Neural cell (in vitro differentiated cells): Measurements from ENCODE around the gene LSAMP. TPM values are rescaled to one million over a fixed set of nuclear protein-coding genes. Genes with fewer than 3 reads are reported as not detected.

ENCODE experiments used
- H2AFZ ChIP-seq: fragments of 200-600, 300-800 bp; sonication (generic), shearing (Covaris generic); 2 replicates; pipeline ENCODE4 v1.6.0; 2014; ENCODE audit warnings: low read depth, mild to moderate bottlenecking, antibody characterized with exemption, low read length, moderate library complexity
- H3F3A ChIP-seq: fragments of 200-600 bp; shearing (Covaris generic); 2 replicates; pipeline ENCODE4 v1.6.1; 2016; ENCODE audit warnings: mild to moderate bottlenecking, moderate library complexity, mixed read lengths, antibody characterized with exemption, low read length; ENCODE audit not compliant: insufficient read depth, poor library complexity, severe bottlenecking
- H3K27ac ChIP-seq: fragments of 200-600, 300-800 bp; sonication (generic), shearing (Covaris generic); 2 replicates; pipeline ENCODE4 v1.5.1; 2014; ENCODE audit warnings: mild to moderate bottlenecking, low read length, moderate library complexity
- H3K27me3 ChIP-seq: fragments of 300-800, 200-600 bp; sonication (generic), shearing (Covaris generic); 2 replicates; pipeline ENCODE4 v1.6.0; 2014; ENCODE audit warnings: mild to moderate bottlenecking, low read depth, low read length, moderate library complexity; ENCODE audit not compliant: insufficient read depth
- H3K36me3 ChIP-seq: fragments of 300-800, 200-600 bp; sonication (generic), shearing (Covaris generic); 2 replicates; pipeline ENCODE4 v1.5.1; 2014; ENCODE audit warnings: mild to moderate bottlenecking, antibody characterized with exemption, low read length, moderate library complexity; ENCODE audit not compliant: insufficient read depth
- H3K4me2 ChIP-seq: fragments of 300-800, 200-600 bp; sonication (generic), shearing (Covaris generic); 2 replicates; pipeline ENCODE4 v1.6.0; 2014; ENCODE audit warnings: mild to moderate bottlenecking, low read length
- H3K4me3 ChIP-seq: fragments of 300-800, 200-600 bp; sonication (generic), shearing (Covaris generic); 2 replicates; pipeline ENCODE4 v1.5.1; 2014; ENCODE audit warnings: mild to moderate bottlenecking, low read length, moderate library complexity
- H3K79me2 ChIP-seq: fragments of 200-600 bp; shearing (Covaris generic); replicated peaks from 2 replicates; pipeline ENCODE4 v1.6.0; 2014; ENCODE audit warnings: mild to moderate bottlenecking, low read length, moderate library complexity; ENCODE audit not compliant: insufficient read depth
- H3K9ac ChIP-seq: fragments of 300-800, 200-600 bp; sonication (generic), shearing (Covaris generic); 2 replicates; pipeline ENCODE4 v1.6.1; 2016; ENCODE audit warnings: mild to moderate bottlenecking, low read length, mixed read lengths
- H3K9me2 ChIP-seq: fragments of 200-600 bp; shearing (Covaris generic); 2 replicates; pipeline ENCODE4 v1.6.1; 2016; ENCODE audit warnings: mild to moderate bottlenecking, low read length, mixed read lengths; ENCODE audit not compliant: insufficient read depth
- H3K9me3 ChIP-seq: fragments of 200-600, 300-800 bp; sonication (generic), shearing (Covaris generic); 2 replicates; pipeline ENCODE4 v1.6.1; 2016; ENCODE audit warnings: mild to moderate bottlenecking, mixed run types, low read length, moderate library complexity, mixed read lengths
- H4K20me1 ChIP-seq: fragments of 200-600 bp; shearing (Covaris generic); 2 replicates; pipeline ENCODE4 v1.6.1; 2016; ENCODE audit warnings: mild to moderate bottlenecking, mixed run types; ENCODE audit not compliant: insufficient read depth
- EP300 ChIP-seq: fragments of 450-650 bp; conservative IDR thresholded peaks from 2 replicates; pipeline ENCODE4 v1.6.1; 2014; ENCODE audit warnings: antibody characterized with exemption, mild to moderate bottlenecking, moderate library complexity; ENCODE audit not compliant: poor library complexity, severe bottlenecking
- EZH2 ChIP-seq: fragments of 200-600, 300-800 bp; shearing (Covaris generic), sonication (generic); IDR thresholded peaks from 2 replicates; pipeline ENCODE4 v1.6.1; 2014; ENCODE audit warnings: antibody characterized with exemption, low read length, borderline replicate concordance, mild to moderate bottlenecking; ENCODE audit not compliant: insufficient read depth, poor library complexity, severe bottlenecking
- MXI1 ChIP-seq: fragments of 450-650 bp; conservative IDR thresholded peaks from 2 replicates; pipeline ENCODE4 v1.6.1; 2014; ENCODE audit warnings: antibody characterized with exemption, mild to moderate bottlenecking; ENCODE audit not compliant: poor library complexity, severe bottlenecking
- POLR2AphosphoS5 ChIP-seq: IDR thresholded peaks from 2 replicates; pipeline ENCODE4 v1.6.1; 2012
- REST ChIP-seq: IDR thresholded peaks from 2 replicates; pipeline ENCODE4 v1.6.1; 2012; ENCODE audit warnings: borderline replicate concordance
- SMC3 ChIP-seq: fragments of 450-650 bp; conservative IDR thresholded peaks from 2 replicates; pipeline ENCODE4 v1.6.1; 2014; ENCODE audit warnings: antibody characterized with exemption, mild to moderate bottlenecking, moderate library complexity; ENCODE audit not compliant: poor library complexity
- TAF1 ChIP-seq: IDR thresholded peaks from 2 replicates; pipeline ENCODE4 v1.6.1; 2012; ENCODE audit warnings: low read depth
- polyA plus RNA-seq: library from polyadenylated mRNA; depleted of rRNA; stranded (reverse); fragments of >200 nt; gene quantifications from 2 replicates; pipeline ENCODE4 v1.2.3, GENCODE V29; 2014

LSAMP gene
- polyA plus RNA-seq, 1 donor from 2014 or later, result 93.6 TPM

- H3K27me3 ChIP-seq, result no peaks in the 10 kb centered on the region
- H3K4me3 ChIP-seq, result no peak overlapping the region
- H3K9me2 ChIP-seq, result no peaks in the 10 kb centered on the region
- no peak overlapping the region for H3K9ac ChIP-seq
- H3K79me2 ChIP-seq, result no peaks in the 10 kb centered on the region
- no peaks in the 10 kb centered on the region for H4K20me1 ChIP-seq
- no peaks in the 10 kb centered on the region for H3K36me3 ChIP-seq
- no peak for TF ChIP-seq EP300
- TF ChIP-seq MXI1, result no peak
- TF ChIP-seq POLR2AphosphoS5, result no peak
- H3K9me3 ChIP-seq, result no peaks in the 10 kb centered on the region
- no peak overlapping the region for H3K4me2 ChIP-seq
- no peaks in the 10 kb centered on the region for H3F3A ChIP-seq
- H3K27ac ChIP-seq, result no peak overlapping the region
- no peak overlapping the region for H2AFZ ChIP-seq
Observed at GRCh38 chr3:116242825-116243224, 202.5 kb downstream of the LSAMP start.

- H3K27me3 ChIP-seq, result no peaks in the 10 kb centered on the region
- H3K9ac ChIP-seq, result no peak overlapping the region
- TF ChIP-seq SMC3 (no peak), EZH2 (no peak), REST (no peak), POLR2AphosphoS5 (no peak), EP300 (no peak), TAF1 (no peak)
- no peaks in the 10 kb centered on the region for H3K9me3 ChIP-seq
- H3K27ac ChIP-seq, result no peak overlapping the region
- no peaks in the 10 kb centered on the region for H3K36me3 ChIP-seq
- H3F3A ChIP-seq, result no peaks in the 10 kb centered on the region
- no peaks in the 10 kb centered on the region for H3K9me2 ChIP-seq
- no peak overlapping the region for H3K4me2 ChIP-seq
- no peak overlapping the region for H2AFZ ChIP-seq
- no peak overlapping the region for H3K4me3 ChIP-seq
- H3K79me2 ChIP-seq, result no peaks in the 10 kb centered on the region
- no peaks in the 10 kb centered on the region for H4K20me1 ChIP-seq
Observed at GRCh38 chr3:116241677-116242076, 203.6 kb downstream of the LSAMP start.

GRCh38 chr3:116240261-116240660, 205.0 kb downstream of the LSAMP start:
- H3K9ac ChIP-seq, result no peak overlapping the region
- H3K79me2 ChIP-seq, result no peaks in the 10 kb centered on the region
- no peaks in the 10 kb centered on the region for H4K20me1 ChIP-seq
- no peak overlapping the region for H3K27ac ChIP-seq
- TF ChIP-seq EZH2 (no peak), REST (no peak), EP300 (no peak)
- H3K9me3 ChIP-seq, result no peaks in the 10 kb centered on the region
- no peak overlapping the region for H3K4me2 ChIP-seq
- no peaks in the 10 kb centered on the region for H3K27me3 ChIP-seq
- H2AFZ ChIP-seq, result no peak overlapping the region
- H3K4me3 ChIP-seq, result no peak overlapping the region
- H3K36me3 ChIP-seq, result no peaks in the 10 kb centered on the region
- no peaks in the 10 kb centered on the region for H3K9me2 ChIP-seq
- H3F3A ChIP-seq, result no peaks in the 10 kb centered on the region
